ENCODE measurements around the gene CDH12.
A peak's percentile ranks its signal among the peaks of the same experiment; 100 is the strongest.
"Not testable (repeated sequence)": the region's sequence is repeated elsewhere in the genome, so short reads cannot be mapped to it uniquely, and the experiment has no call there.

Gene CDH12

DNA sequence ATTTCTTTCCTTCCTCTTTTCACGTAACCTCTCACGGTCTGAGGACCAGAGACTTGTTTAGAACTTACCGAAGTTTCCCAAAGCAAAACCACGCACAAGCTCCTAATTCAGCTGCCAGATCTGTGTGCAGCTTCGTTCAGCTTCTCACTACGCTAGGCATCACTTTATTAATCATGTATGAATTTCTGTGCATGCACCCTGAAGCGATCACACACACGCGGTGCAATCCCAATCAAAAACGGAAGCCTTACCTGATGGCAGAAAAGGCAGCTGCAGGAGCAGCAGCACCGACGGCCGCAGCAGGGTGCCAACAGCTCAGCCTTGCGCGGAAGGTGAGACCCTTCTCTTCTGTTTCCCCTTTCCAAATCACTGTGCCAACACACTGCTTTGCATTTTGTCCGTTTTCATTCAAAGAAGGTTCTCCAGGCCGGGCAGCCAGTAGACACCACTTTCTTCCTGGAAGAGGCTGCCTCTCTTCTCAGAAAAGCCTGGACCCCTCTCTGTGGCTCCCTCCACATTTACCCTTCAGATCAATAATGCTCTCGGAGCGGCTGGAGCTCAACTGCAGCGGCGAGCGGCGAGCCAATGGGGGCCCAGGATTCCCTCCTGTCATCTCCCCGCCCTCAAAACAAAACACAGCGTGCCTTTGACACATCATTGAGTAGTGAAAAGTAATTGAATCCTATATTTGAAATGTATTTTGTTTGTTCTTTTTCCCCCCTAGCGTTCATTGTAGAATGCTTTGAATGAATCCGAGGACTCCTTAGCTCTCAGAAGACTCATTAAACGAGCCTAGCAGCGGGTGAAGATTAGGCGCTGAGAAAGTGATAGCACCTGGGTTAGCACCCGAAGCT is at the start of gene CDH12:
CDH12 (minus strand) TSS at position 538 of the 854 bp plus-strand sequence.
- DNase-seq: peak; percentile 91

- DNase-seq: no peak
Observed at GRCh38 chr5:22901885-22902284, 48.7 kb upstream of the CDH12 start.

DNA sequence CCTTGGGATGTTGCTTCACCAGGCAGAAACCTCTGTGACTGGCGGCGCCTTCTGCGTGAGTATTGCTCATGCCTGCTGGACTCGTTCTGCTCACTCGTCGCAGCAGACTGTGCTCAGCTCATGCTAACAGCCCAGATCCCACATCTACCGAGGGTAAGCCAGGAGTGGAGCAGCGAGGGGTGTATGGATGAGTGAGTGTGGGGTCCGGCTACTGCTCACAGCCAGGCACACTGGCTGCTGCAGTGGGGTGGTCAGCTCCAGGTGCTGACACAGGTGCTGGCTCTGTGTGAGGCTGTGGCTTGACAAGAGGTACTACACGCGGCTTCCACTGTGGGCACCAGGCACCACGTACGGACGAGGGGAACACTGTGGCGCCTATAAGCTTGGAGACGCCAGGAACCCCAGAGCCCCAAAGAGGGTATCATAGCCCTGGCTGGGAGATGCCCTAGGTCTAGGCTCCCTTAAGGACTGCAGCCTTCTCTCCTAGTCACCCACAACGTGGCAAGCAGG is 47.7 kb upstream of the CDH12 start:
- no peak for DNase-seq

DNA sequence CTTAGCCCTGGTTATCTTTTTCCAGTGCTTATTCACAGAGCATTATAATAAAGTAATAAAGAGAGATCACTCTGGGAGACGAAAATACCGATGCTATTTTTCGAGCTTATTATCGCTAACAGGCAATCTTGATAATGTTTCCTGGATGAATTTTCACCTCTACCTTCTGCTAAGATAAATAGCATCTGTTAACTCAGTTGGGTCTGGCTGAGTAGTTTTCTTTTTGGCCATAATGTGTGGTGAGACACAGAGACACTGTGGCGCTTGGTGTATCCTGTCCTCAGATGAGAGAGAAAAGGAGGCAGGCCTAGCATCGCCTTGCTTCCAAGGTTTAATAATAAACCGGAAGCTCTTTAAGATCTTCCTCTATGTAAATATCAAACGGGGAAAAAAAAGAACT is 46.2 kb upstream of the CDH12 start:
- no peak for DNase-seq

GRCh38 chr5:22896152-22896551 is 43.0 kb upstream of the CDH12 start:
- no peak for DNase-seq

GRCh38 chr5:22892441-22892840 is 39.3 kb upstream of the CDH12 start:
- DNase-seq: no peak

DNA sequence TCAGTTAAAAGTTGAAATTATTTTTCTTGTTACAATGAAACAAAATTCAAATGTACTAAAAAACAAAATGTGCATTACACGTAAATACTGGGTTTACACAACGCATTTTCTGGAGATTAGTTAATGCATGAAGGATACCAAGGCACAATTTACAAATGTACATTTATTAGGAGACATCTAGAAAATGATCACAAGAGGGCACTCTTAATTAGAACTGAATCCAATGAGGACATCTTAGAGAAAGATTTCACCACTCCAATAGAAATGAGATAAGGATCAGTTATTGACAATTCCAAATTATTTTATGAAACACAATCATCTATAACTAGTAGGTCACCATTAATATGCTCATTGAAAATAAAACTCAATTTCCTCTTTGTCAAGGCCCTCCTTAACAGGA is 36.6 kb upstream of the CDH12 start:
- peak; percentile 62 for DNase-seq

DNA sequence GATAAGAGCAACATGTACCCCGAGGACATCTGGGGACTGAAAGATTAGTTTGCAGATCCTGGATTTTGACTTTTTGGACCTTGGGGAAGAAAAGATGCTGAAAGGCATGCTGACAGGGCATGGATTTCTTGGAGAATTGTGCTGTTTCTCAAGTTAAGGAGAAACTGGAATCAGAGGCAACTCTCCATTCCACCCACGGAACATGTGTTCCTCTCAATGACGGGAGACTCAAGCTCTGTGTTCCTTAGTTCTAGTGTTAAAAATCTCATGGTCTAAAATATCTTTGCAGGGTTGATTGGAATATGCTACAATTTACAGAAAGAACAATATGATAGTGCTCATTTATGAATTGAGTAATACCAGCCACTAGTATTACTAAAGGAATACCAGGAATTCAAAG is 34.4 kb upstream of the CDH12 start:
- no peak for DNase-seq

DNA sequence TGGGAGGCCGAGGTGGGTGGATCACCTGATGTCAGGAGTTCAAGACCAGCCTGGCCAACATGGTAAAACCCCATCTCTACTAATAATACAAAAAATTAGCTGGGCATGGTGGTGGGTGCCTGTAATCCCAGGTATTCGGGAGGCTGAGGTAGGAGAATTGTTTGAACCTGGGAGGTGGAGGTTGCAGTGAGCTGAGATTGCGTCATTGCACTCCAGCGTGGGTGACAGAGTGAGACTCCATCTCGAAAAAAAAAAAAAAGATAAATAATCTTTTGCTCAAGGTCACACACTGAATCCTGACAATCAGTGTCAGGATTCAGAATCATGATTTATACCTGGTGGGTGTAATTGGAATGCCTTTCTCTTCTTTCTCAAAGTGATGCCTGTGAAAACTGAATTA is 5.8 kb upstream of the CDH12 start:
- not testable (repeated sequence) for DNase-seq

GRCh38 chr5:22855824-22856223 is 2.7 kb upstream of the CDH12 start:
- DNase-seq: no peak

GRCh38 chr5:22850981-22851380 is 2.2 kb downstream of the CDH12 start:
- DNase-seq: no peak

DNA sequence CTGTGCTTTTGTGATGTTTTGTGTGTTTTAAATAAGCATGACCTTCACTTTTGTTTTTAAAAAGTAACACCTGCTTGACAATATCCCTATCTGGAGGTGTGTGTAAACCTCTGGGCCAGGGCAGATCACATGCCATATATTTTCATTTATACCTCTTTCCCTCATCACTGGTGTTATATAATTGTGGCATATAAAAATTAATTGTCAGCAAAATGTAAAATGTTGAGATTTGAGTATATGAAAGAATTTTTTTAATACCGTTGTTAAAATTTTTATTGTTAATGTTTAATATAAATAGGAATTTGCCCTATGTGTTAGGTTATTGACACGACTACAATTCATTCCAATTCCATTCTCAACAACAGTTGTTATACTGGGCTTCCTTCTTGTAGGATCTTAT is 6.5 kb downstream of the CDH12 start:
- DNase-seq: no peak

GRCh38 chr5:22844636-22845035 is 8.5 kb downstream of the CDH12 start:
- no peak for DNase-seq

DNA sequence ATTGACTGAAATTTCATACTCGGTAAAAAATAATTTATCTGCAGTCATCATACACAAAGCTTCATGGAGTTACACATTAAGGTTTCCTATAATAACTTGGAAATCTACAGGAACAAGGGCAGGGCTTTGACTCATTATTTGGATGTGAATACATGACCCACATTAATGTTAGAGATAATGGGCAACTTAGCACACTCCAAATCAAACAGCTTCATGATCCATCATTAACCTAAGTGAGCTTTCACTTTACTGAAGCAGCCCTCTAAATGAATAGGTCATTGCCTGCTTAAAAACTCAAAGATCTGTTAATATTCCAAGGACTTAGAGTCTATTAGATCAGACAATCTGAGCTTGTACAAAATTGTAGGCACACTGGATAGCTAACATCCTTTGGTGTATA is 9.0 kb downstream of the CDH12 start:
- DNase-seq: peak; percentile 38

- DNase-seq: no peak
Observed at GRCh38 chr5:22842574-22842973, 10.6 kb downstream of the CDH12 start.

- no peak for DNase-seq
Observed at GRCh38 chr5:22837803-22838202, 15.3 kb downstream of the CDH12 start.

- DNase-seq: peak; percentile 76
Observed at GRCh38 chr5:22835686-22836085, 17.5 kb downstream of the CDH12 start.

DNA sequence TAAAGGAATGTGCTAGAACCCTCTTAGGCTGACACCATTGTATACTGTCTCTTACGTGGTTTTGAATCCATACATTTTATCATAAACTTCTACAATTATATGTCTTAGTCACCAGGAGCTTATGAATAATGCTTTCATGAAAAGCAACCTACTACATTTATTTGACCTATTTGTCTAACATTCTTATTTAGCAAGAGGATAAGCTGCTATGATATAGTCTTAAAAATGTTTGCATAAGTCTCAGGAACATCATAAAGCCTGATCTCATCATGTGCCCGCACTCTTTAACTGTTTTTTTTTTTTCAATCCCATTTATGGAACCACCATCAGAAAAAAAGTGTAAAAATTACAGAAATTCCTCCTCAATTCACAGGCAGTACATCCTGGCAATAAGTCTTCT is 59.7 kb downstream of the CDH12 start:
- DNase-seq: no peak

GRCh38 chr5:22787807-22788206 is 65.3 kb downstream of the CDH12 start:
- DNase-seq: no peak

DNA sequence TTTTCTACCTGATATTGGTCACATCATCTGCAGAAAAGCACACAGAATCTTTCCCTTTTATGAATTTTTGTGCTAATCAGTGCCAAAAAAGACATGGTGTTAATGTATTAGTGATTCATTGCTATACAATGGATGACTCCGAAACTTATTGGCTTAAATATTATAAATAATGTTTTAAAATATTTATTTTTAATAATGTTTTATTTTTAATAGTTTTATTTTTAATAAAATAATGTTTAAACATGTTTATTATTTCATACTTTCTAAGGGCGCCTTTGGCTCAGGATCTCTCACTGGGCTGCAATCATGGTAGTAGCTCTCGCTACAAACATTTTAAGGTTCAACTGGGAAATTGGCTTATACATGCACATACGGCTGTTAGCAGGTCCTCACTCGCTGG is 65.7 kb downstream of the CDH12 start:
- no peak for DNase-seq

DNA sequence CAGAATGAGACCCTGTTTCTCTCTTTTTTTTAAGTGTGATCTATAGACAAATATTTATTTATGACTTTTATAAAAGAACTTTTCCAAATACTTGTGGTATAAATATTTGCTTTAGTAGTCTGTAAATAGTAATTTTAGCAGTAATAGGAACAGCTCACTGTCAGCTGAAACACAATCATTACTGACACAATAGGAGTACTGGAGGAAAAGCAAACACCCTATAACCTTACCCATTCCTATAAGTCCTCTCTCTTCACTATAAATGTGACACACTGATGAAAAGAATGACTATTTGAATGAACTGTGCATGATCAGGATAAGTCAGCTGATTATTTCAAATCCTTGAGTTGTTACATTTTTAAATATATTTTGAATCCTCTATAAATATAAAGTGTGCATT is 72.4 kb downstream of the CDH12 start:
- peak; percentile 72 for DNase-seq

DNA sequence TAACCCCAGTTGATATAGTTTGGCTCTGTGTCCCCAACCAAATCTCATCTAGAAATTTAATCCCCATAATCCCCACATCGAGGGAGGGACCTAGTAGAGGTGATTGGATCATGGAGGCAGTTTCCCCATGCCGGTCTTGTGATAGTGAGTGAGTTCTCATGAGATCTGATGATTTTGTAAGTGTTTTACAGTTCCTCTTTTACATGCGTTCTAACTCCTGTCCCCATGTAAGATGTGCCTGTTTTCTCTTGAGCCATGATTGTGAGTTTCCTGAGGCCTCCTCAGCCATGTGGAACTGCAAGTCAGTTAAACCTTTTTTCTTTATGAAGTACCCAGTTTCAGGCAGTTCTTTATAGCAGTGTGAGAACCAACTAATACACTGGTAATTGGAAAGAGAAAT is 73.6 kb downstream of the CDH12 start:
- DNase-seq: no peak

GRCh38 chr5:22776285-22776684 is 76.9 kb downstream of the CDH12 start:
- DNase-seq: no peak

DNA sequence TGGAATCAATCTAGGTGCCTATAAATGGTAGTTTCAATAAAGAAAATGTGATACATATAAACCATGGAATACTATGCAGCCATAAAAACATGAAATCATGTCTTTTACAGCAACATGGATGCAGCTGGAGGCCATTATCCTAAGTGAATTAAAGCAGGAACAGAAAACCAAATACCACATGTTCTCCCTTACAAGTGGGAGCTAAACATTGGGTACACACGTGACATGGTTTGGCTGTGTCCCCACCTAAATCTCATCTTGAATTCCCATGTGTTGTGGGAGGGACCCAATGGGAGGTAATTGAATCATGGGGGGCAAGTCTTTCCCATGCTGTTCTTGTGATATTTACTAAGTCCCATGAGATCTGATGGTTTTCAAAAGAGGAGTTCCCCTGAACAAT is 78.9 kb downstream of the CDH12 start:
- not testable (repeated sequence) for DNase-seq

DNA sequence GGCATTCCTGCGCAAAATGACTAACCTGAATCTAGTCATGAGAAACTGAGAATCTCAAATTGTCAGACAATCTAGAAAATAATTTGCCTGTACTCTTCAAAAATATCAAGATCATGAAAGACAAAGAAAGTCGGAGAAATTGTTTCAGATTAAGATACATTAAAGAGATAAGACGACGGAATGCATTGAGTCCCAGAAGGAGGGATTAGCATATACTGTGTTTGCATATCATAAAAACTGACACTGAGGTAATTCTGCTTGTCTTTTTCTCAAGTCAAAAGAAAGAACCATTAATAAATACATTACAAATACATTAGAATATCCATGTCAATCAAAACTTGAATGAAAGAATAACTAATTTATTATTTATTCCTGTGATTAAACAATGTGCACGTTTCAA is 88.4 kb downstream of the CDH12 start:
- no peak for DNase-seq

All from NCI-H1417 treated with DMSO at 0.1 percent for 48 hours (cell line).